Cardiac muscle cell (in vitro differentiated cells and primary cell): ENCODE data around the gene DRC3. TPM values are rescaled to one million over a fixed set of nuclear protein-coding genes. Genes with fewer than 3 reads are reported as not detected.

Experiments
- DNase-seq, 2 donors: peaks; one replicate each; pipeline versions ENCODE4 v3.0.0 to v3.0.0-alpha.2; 2010 to 2017; ENCODE audit warnings: low read depth in 1 of 2, low spot score in 1 of 2
- H3K27ac ChIP-seq: fragments of 200-600 bp; sonication (generic); 2 replicates; pipeline ENCODE4 v1.5.1; 2016
- H3K27me3 ChIP-seq: fragments of 200-600 bp; sonication (generic); 2 replicates; pipeline ENCODE4 v1.6.0; 2016; ENCODE audit warnings: control low read depth
- H3K36me3 ChIP-seq: fragments of 200-600 bp; sonication (generic); 2 replicates; pipeline ENCODE4 v1.5.1; 2016; ENCODE audit warnings: control low read depth
- H3K4me1 ChIP-seq: fragments of 200-600 bp; sonication (generic); 2 replicates; pipeline ENCODE4 v1.8.1; 2017; ENCODE audit warnings: low read depth, mild to moderate bottlenecking, mixed run types
- H3K4me3 ChIP-seq: fragments of 200-600 bp; sonication (generic); 2 replicates; pipeline ENCODE4 v1.5.1; 2016; ENCODE audit warnings: mild to moderate bottlenecking
- H3K9me3 ChIP-seq: fragments of 200-600 bp; sonication (generic); 2 replicates; pipeline ENCODE4 v1.5.1; 2017; ENCODE audit warnings: low read depth, mild to moderate bottlenecking, control low read depth
- polyA plus RNA-seq: library from polyadenylated mRNA; unstranded; fragments of >200 nt; fragmentation: Nextera tagmentation; extraction: Ambion mirVana; gene quantifications from 2 replicates; pipeline ENCODE4 v1.2.1, GENCODE V29; 2016
- total RNA-seq: library from RNA; depleted of rRNA; stranded (reverse); fragments of >200 nt; gene quantifications from 2 replicates; pipeline ENCODE4 v1.2.3, GENCODE V29; 2016
- TF ChIP-seq, protein P1 (sequence below): IDR thresholded peaks from 2 replicates; pipeline ENCODE4 v1.5.1; 2012; ENCODE audit warnings: low read depth, mild to moderate bottlenecking, low read length

The DRC3 gene
- total and polyA plus RNA-seq, 2 experiments from 2014 or later = 0.21 to 4.1 TPM

DNA sequence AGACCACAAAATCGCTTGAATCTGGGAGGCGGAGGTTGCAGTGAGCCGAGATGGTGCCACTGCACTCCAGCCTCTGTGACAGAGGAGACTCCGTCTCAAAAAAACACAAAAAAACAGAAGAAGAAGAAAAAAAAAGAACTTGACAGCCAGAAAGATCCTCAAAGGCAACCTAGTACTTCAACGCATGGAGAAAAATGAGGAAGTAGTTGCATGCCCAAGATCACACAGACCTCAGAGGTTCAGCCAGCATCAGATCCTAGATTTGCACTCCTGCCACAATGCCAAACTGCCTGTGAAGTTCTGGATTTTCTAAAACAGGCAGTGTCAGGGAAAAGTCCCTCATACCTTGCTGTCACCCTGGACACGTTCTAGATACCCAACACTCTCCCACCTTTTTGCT, 64.8 kb downstream of the DRC3 start:
- Histone ChIP-seq H3K36me3 (no peaks in the 10 kb centered on the region), H3K4me1 (peaks cover 12% of the 10 kb centered on the region), H3K4me3 (no peak overlapping the region), H3K27me3 (no peaks in the 10 kb centered on the region), H3K9me3 (no peaks in the 10 kb centered on the region), H3K27ac (no peak overlapping the region)
- TF ChIP-seq, protein P1, sequence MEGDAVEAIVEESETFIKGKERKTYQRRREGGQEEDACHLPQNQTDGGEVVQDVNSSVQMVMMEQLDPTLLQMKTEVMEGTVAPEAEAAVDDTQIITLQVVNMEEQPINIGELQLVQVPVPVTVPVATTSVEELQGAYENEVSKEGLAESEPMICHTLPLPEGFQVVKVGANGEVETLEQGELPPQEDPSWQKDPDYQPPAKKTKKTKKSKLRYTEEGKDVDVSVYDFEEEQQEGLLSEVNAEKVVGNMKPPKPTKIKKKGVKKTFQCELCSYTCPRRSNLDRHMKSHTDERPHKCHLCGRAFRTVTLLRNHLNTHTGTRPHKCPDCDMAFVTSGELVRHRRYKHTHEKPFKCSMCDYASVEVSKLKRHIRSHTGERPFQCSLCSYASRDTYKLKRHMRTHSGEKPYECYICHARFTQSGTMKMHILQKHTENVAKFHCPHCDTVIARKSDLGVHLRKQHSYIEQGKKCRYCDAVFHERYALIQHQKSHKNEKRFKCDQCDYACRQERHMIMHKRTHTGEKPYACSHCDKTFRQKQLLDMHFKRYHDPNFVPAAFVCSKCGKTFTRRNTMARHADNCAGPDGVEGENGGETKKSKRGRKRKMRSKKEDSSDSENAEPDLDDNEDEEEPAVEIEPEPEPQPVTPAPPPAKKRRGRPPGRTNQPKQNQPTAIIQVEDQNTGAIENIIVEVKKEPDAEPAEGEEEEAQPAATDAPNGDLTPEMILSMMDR = no peak
- no peak for DNase-seq

DNA sequence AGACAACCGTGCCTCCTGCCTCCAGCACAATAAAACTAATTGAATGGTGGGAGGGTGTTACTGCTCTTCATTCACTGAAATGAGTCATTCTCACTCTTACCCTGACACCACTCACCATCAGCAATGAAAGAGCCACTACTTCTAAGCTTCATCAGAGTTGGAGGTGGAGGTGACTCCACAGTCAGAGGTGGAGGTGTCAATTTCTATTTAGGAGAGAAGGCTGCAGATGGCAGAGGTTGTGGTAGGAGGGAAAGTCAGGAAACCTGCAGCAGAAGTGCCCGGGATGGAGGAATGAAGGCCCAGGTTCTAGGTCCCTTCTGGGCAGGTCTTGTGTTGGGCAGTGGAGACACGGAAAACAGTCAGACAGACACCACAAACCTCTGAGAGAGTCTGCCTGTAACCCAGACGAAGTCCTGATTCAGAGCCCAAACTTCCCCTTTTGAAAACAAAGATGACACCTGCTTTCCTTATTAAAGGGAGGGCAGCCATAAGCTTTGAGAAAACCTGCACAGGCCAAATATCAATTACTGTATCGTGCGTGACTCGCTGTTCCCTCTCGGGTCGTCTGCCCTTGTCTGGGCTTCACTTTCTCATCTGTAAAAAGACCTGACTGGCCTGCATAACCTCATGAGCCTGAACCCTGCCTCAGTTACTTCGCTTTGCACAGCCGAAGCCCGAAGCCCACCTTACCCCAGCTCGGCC, 65.6 kb downstream of the DRC3 start:
- peaks cover 12% of the 10 kb centered on the region for H3K4me1 ChIP-seq
- H3K27me3 ChIP-seq = no peaks in the 10 kb centered on the region
- H3K36me3 ChIP-seq = no peaks in the 10 kb centered on the region
- H3K27ac ChIP-seq = no peak overlapping the region
- peak overlapping the region; percentile 77 for H3K4me3 ChIP-seq
- DNase-seq = no peak
- TF ChIP-seq, protein P1 = no peak
- no peaks in the 10 kb centered on the region for H3K9me3 ChIP-seq

DNA sequence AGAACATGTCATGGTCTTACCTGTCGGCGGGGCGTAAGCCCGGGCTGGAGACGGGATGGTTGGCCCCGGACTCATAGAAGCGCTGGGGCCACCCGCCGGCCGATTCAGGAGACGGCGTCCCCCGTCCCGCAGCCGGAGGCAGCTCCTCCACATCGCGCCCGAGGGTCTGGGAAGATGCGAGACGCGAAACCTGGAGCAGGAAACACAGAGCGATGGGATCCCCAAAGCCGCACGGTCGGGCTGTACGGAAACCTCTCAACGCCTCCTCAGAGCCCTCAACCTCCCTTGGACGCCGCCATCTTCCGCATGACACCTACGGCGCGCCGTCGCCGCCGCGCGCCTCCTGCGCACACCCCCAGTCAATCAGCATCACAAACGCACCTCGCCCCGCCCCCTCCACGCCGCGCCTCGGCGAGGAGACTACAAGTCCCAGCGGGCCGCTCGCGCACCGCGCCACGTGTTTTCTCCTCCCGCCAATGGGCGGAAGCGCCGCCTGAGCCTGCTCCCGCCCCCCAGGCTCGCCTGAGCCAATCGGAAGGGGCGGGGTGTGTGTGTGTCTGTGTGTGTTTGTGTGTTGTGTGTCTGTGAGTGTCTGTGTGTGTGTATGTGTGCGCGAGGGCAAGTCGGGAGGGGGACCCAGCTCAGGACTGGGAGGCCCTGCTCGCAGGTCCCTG, 66.3 kb downstream of the DRC3 start, which contains the start of the genes ATPAF2 and GID4:
ATPAF2 (minus strand) TSS at position 308 of the 674 bp plus-strand sequence; CDS start at position 153, 155 bp downstream.
GID4 (plus strand) TSS at position 548 of the 674 bp plus-strand sequence; CDS start at position 605, 57 bp downstream.
- Histone ChIP-seq H3K9me3 (no peaks in the 10 kb centered on the region), H3K4me3 (peak within 1 kb of the TSS; percentile 77), H3K36me3 (no peaks in the 10 kb centered on the region), H3K27me3 (no peaks in the 10 kb centered on the region), H3K27ac (peak within 1 kb of the TSS; percentile 2), H3K4me1 (peaks cover 12% of the 10 kb centered on the region)
- TF ChIP-seq, protein P1 = no peak
- DNase-seq = peak; percentile 100

DNA sequence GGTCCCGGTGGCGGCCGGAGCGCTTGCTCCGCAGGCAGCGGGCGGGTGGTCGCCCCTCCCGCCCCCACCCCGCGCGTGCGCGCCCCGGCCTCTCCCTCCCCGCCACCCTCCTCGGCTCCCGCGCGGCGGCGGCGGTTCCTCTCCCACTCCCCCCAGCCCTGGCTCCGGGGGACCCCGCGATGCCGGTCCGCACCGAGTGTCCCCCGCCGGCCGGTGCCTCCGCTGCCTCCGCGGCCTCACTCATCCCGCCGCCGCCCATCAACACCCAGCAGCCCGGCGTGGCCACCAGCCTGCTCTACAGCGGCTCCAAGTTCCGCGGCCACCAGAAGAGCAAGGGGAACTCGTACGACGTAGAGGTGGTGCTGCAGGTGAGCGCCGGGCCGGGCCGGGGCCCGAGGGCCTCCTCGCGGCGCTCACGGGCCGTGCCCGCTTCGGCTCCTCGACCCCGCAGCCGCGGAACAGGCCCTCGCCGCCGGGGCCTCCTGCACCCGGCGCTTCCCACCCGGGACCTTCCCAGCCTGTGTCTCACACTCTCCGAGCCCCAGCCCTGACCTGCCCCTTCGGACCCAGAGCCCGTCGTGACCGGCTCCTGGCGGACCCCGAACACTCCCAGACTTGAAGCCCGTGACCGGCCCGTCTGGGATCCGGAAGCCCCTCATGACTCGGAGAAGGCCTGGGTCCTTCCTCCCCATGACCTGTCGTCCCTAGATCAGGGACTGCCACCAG, 67.0 kb downstream of the DRC3 start:
- no peaks in the 10 kb centered on the region for H3K36me3 ChIP-seq
- H3K27me3 ChIP-seq = no peaks in the 10 kb centered on the region
- H3K9me3 ChIP-seq = no peaks in the 10 kb centered on the region
- H3K4me3 ChIP-seq = peak overlapping the region; percentile 77
- H3K4me1 ChIP-seq = peaks cover 12% of the 10 kb centered on the region
- peak overlapping the region; percentile 2 for H3K27ac ChIP-seq
- TF ChIP-seq, protein P1 = no peak
- DNase-seq = peak; percentile 25 to 68

DNA sequence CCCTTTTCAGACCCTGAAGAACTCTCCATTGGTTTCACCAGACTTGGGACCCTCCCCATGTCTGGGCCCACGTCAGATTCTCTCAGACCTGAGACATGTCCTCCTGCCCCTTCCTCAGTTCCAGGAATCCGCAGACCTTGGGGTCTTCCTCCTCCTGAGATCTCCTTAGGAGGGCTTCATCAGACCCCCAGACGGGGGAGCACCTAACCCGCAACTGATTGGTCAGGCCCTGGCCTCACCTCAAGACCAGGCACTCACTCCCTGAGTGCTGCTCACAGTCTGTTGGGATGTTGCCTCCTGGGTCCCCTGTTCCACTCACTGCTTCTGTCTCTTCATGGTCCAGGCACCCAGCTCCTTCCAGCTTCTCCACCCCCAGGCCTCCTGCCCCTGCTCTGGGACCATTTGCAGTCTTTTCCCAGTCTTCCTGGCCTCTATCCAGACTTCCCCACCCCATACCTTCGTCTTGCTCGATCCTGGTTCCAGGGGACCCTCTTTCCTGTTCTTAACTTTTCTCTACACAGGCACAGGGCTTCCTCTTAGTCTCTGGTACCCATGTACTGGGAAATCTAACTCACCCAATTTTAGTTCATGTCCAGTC, 67.7 kb downstream of the DRC3 start:
- TF ChIP-seq, protein P1 = no peak
- no peak for DNase-seq
- Histone ChIP-seq H3K4me1 (peaks cover 12% of the 10 kb centered on the region), H3K4me3 (peak overlapping the region; percentile 77), H3K27ac (no peak overlapping the region), H3K9me3 (no peaks in the 10 kb centered on the region), H3K36me3 (no peaks in the 10 kb centered on the region), H3K27me3 (no peaks in the 10 kb centered on the region)
